B cell (primary cell): ENCODE data around the gene CSMD2. TPM values are rescaled to one million over a fixed set of nuclear protein-coding genes. Genes with fewer than 3 reads are reported as not detected.

Experiments
- ATAC-seq: fragments of 200-7000 bp; cut with Tn5 transposase; one replicate; pipeline ENCODE4 v1.10.0; 2021; ENCODE audit warnings: low read depth, mild to moderate bottlenecking, moderate number of reproducible peaks, moderate library complexity
- CTCF ChIA-PET: fragments of 350-600 bp; sonication (Branson Sonifier 250); formaldehyde crosslinking; loops from one replicate; lab custom pipeline; 2021; ENCODE audit warnings: antibody characterized with exemption, inconsistent platforms; lab: Charles Lee
- POLR2A ChIA-PET: fragments of 350-600 bp; sonication (Branson Sonifier 250); formaldehyde crosslinking; loops from one replicate; lab custom pipeline; 2021; ENCODE audit warnings: antibody characterized with exemption; lab: Charles Lee
- DNase-seq: peaks from one replicate; pipeline ENCODE4 v3.0.0; 2013
- H2AFZ ChIP-seq: 2 replicates; pipeline ENCODE4 v1.6.1; 2012; ENCODE audit warnings: mild to moderate bottlenecking, low read depth, low read length; ENCODE audit not compliant: insufficient read depth, poor library complexity, severe bottlenecking
- H3K27ac ChIP-seq, 2 donors: 1 replicate in 1 of 2; 2 replicates in 1 of 2; pipeline ENCODE4 v1.5.1; 2012 to 2013; ENCODE audit warnings: low read length in 2 of 2, mild to moderate bottlenecking in 2 of 2, moderate library complexity in 1 of 2
- H3K27me3 ChIP-seq, 4 experiments: fragments of 200-600 bp in 1 of 4; sonication (generic) in 1 of 4; replicated peaks in 1 of 4; 1 replicate in 2 of 4; 2 replicates in 2 of 4; pipeline versions ENCODE4 v1.6.1 to v1.7.0; 2013 to 2016; ENCODE audit warnings: low read length in 3 of 4, mild to moderate bottlenecking in 2 of 4, mixed read lengths in 1 of 4, moderate library complexity in 1 of 4; ENCODE audit not compliant: insufficient read depth in 4 of 4, control insufficient read depth in 3 of 4; ENCODE audit errors: control extremely low read depth in 1 of 4
- H3K36me3 ChIP-seq, 2 experiments: replicated peaks in 1 of 2; 1 replicate in 1 of 2; 2 replicates in 1 of 2; pipeline versions ENCODE4 v1.6.1 to v1.7.1; 2013; ENCODE audit warnings: low read length in 1 of 2; ENCODE audit not compliant: insufficient read depth in 2 of 2, control insufficient read depth in 1 of 2; ENCODE audit errors: control extremely low read depth in 1 of 2, extremely low read depth in 1 of 2
- H3K4me1 ChIP-seq, 2 donors: fragments of 200-600 bp in 1 of 2; sonication (generic) in 1 of 2; 1 replicate in 1 of 2; 2 replicates in 1 of 2; pipeline versions ENCODE4 v1.5.1 to v1.6.1; 2013 to 2017; ENCODE audit warnings: low read length in 2 of 2; ENCODE audit not compliant: control insufficient read depth in 2 of 2, insufficient read depth in 2 of 2
- H3K4me2 ChIP-seq: replicated peaks from 2 replicates; pipeline ENCODE3; 2012; ENCODE audit warnings: mild to moderate bottlenecking, low read depth, low read length; ENCODE audit not compliant: poor library complexity, severe bottlenecking
- H3K4me3 ChIP-seq, 5 experiments: fragments of 200-600 bp in 1 of 5; sonication (generic) in 1 of 5; 1 replicate in 3 of 5; 2 replicates in 2 of 5; pipeline versions ENCODE4 v1.5.1 to v1.7.0; 2011 to 2016; ENCODE audit warnings: low read length in 4 of 5, mild to moderate bottlenecking in 4 of 5, low read depth in 2 of 5, control low read depth in 1 of 5, moderate library complexity in 1 of 5; ENCODE audit not compliant: insufficient read depth in 1 of 5; ENCODE audit errors: control extremely low read depth in 1 of 5, extremely low read depth in 1 of 5
- H3K79me2 ChIP-seq: fragments of 200-600 bp; sonication (generic); one replicate; pipeline ENCODE4 v1.6.0; 2016; ENCODE audit warnings: low read length; ENCODE audit not compliant: control insufficient read depth, insufficient read depth
- H3K9ac ChIP-seq: fragments of 200-600 bp; sonication (generic); 2 replicates; pipeline ENCODE4 v1.6.1; 2017; ENCODE audit warnings: mild to moderate bottlenecking, low read length, moderate library complexity
- H3K9me3 ChIP-seq, 3 donors: one replicate each; pipeline versions ENCODE4 v1.6.1 to v1.7.1; 2013; ENCODE audit warnings: low read length in 2 of 3; ENCODE audit not compliant: control insufficient read depth in 2 of 3, insufficient read depth in 1 of 3; ENCODE audit errors: control extremely low read depth in 1 of 3
- H4K20me1 ChIP-seq: 2 replicates; pipeline ENCODE4 v1.6.0; 2012; ENCODE audit warnings: mild to moderate bottlenecking, low read length; ENCODE audit not compliant: insufficient read depth, control insufficient read depth, poor library complexity, severe bottlenecking
- H3K27ac Mint-ChIP-seq: one replicate; pipeline ENCODE4 v1.8.0; 2021; ENCODE audit warnings: mixed read lengths
- H3K27me3 Mint-ChIP-seq: one replicate; pipeline ENCODE4 v1.8.0; 2021; ENCODE audit warnings: mixed read lengths
- H3K4me1 Mint-ChIP-seq: one replicate; pipeline ENCODE4 v1.8.0; 2021; ENCODE audit warnings: mixed read lengths
- H3K4me3 Mint-ChIP-seq: one replicate; pipeline ENCODE4 v1.8.0; 2021; ENCODE audit warnings: mixed read lengths
- H3K9me3 Mint-ChIP-seq: one replicate; pipeline ENCODE4 v1.8.0; 2022; ENCODE audit warnings: mixed read lengths; ENCODE audit not compliant: insufficient read depth
- CTCF ChIP-seq: fragments of 200-600 bp; IDR thresholded peaks from one replicate; pipeline ENCODE4 v1.8.0; 2022; ENCODE audit warnings: antibody characterized with exemption, mild to moderate bottlenecking
- EZH2 ChIP-seq: IDR thresholded peaks from 2 replicates; pipeline ENCODE4 v1.6.1; 2012; ENCODE audit warnings: borderline replicate concordance, low read depth, mild to moderate bottlenecking, moderate library complexity, low read length; ENCODE audit not compliant: insufficient read depth, poor library complexity, severe bottlenecking
- WGBS: methylation state at CpG from one replicate; pipeline ENCODE4 v1.1.5; 2013; ENCODE audit warnings: missing lambda C conversion rate; ENCODE audit not compliant: insufficient coverage; 5-methylcytosine and 5-hydroxymethylcytosine counted together
- intact Hi-C: fragments of 100-400 bp; cut with micrococcal nuclease; formaldehyde crosslinking; loops from one replicate; pipeline ENCODE4 v1.10.0; 2022
- polyA plus RNA-seq: library from polyadenylated mRNA; depleted of rRNA; stranded (reverse); fragments of >200 nt; gene quantifications from 2 replicates; pipeline ENCODE4 v1.2.3, GENCODE V29; 2012
- total RNA-seq, 2 donors: library from RNA; stranded (reverse); fragments of 120-200 nt in 1 of 2; gene quantifications; 1 replicate in 1 of 2; 2 replicates in 1 of 2; pipeline versions ENCODE4 v1.2.3 to v1.2.4, GENCODE V29; 2013 to 2022

CSMD2 gene
- total and polyA plus RNA-seq, 2 donors (not counting 1 experiment from before 2014, with no cell fraction given) = not detected

DNA sequence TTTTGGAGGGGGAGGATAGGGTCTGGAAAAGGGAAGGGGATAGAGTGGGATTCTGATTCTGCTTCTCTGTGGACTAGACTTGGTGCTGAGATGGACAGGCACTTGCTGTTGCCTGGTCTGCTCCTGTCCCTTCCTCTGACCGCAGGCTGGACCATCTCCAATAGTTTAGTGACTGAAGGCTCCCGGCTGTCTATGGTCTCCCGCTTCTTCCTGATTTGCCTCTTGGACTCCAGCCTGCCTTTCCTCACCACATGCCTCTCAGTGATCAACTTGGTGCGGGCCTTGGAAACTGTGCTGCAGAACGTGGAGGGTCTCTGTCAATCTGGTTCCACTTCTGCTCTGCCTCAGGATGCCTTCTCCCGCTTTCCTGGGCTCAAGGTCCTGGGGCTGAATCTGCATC is 698.9 kb downstream of the CSMD2 start:
- H4K20me1 ChIP-seq = no peaks in the 10 kb centered on the region
- peaks cover 20 to 28% of the 10 kb centered on the region in 2 donors for H3K4me1 ChIP-seq
- H3K9me3 ChIP-seq = no peaks in the 10 kb centered on the region
- H3K4me3 ChIP-seq = no peak overlapping the region
- H3K36me3 ChIP-seq = no peaks in the 10 kb centered on the region
- H3K4me3 Mint-ChIP-seq = no peak overlapping the region
- H3K9me3 Mint-ChIP-seq = no peaks in the 10 kb centered on the region
- no peak overlapping the region for H3K27ac Mint-ChIP-seq
- intact Hi-C loops = no loop called here
- WGBS = 84% methylated on average over 4 of the region's 6 CpGs
- CTCF ChIA-PET = interaction anchor here (0.8 to 8.9 kb wide), 2 partner anchors 24 to 170 kb away, joined by 3 to 210 read pairs; no protein-coding TSS in a partner anchor
- H3K9ac ChIP-seq = no peak overlapping the region
- H3K27me3 ChIP-seq = no peaks in the 10 kb centered on the region
- POLR2A ChIA-PET = no interaction called here
- DNase-seq (no peak), ATAC-seq (no peak)
- H3K4me1 Mint-ChIP-seq = peaks cover 28% of the 10 kb centered on the region
- H2AFZ ChIP-seq = no peak overlapping the region
- no peaks in the 10 kb centered on the region for H3K27me3 Mint-ChIP-seq
- no peak overlapping the region for H3K27ac ChIP-seq
- no peak overlapping the region for H3K4me2 ChIP-seq
- TF ChIP-seq EZH2 = no peak
- no peak for TF ChIP-seq CTCF
- no peaks in the 10 kb centered on the region for H3K79me2 ChIP-seq

DNA sequence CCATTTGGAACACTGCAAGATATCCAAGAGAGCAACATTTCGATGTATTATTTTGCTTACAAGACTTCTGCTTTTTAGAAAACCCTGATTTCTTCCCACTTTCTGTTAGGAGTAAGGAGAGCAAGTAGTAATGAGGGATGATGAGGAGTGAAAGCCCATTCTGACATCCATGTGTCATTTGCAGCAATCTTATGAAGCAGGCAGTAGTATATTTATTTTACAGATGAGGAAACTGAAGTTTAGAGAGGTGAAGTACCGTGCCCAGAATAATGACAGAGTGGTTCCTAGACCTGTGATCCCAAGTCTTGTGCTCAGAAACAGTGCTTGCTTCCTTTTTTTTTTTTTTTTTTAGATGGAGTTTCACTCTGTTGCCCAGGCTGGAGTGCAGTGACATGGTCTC is 699.7 kb downstream of the CSMD2 start:
- H3K79me2 ChIP-seq = no peaks in the 10 kb centered on the region
- no CpG with 5 or more reads among the region's 2 CpGs for WGBS
- H3K9ac ChIP-seq = no peak overlapping the region
- no peak overlapping the region for H3K4me2 ChIP-seq
- ChIA-PET POLR2A (no interaction called here), CTCF (interaction anchor here (0.8 to 8.9 kb wide), 2 partner anchors 23 to 169 kb away, joined by 3 to 210 read pairs; no protein-coding TSS in a partner anchor)
- no peak overlapping the region for H3K27ac ChIP-seq
- H3K9me3 ChIP-seq = no peaks in the 10 kb centered on the region
- Mint-ChIP-seq H3K27me3 (no peaks in the 10 kb centered on the region), H3K4me1 (peaks cover 30% of the 10 kb centered on the region), H3K9me3 (no peaks in the 10 kb centered on the region), H3K27ac (no peak overlapping the region), H3K4me3 (no peak overlapping the region)
- no peaks in the 10 kb centered on the region for H3K36me3 ChIP-seq
- intact Hi-C loops = no loop called here
- ATAC-seq (no peak), DNase-seq (no peak)
- H4K20me1 ChIP-seq = no peaks in the 10 kb centered on the region
- no peak overlapping the region for H3K4me3 ChIP-seq
- no peak for TF ChIP-seq EZH2
- no peak for TF ChIP-seq CTCF
- no peaks in the 10 kb centered on the region for H3K27me3 ChIP-seq
- peaks cover 27 to 31% of the 10 kb centered on the region in 2 donors for H3K4me1 ChIP-seq
- no peak overlapping the region for H2AFZ ChIP-seq
